G401 (cell line): ENCODE data around the gene TMEM192. TPM values are rescaled to one million over a fixed set of nuclear protein-coding genes. Genes with fewer than 3 reads are reported as not detected.
"Not testable (repeated sequence)": the region's sequence is repeated elsewhere in the genome, so short reads cannot be mapped to it uniquely, and the experiment has no call there.

ENCODE experiments used
- DNase-seq: peaks from one replicate; pipeline ENCODE4 v3.0.0-alpha.2; 2015; ENCODE audit warnings: low spot score
- in situ Hi-C: cut with HindIII; loops from 2 replicates; pipeline ENCODE4 v1.10.0; 2016; ENCODE audit warnings: low sequenced_read_pairs, mixed read lengths
- total RNA-seq: library from RNA; depleted of rRNA; stranded (reverse); fragments of >200 nt; shearing (Covaris generic); gene quantifications from 2 replicates; pipeline ENCODE4 v1.2.3, GENCODE V29; 2014; rRNA removed

Gene TMEM192
- total RNA-seq: 8.3 and 17.5 TPM in 2 replicates

- DNase-seq: peak; percentile 98
- in situ Hi-C loops: no loop called here
Observed at GRCh38 chr4:165112368-165113121, at the start of gene TMEM192. TSS of gene TMEM192 (minus strand) at chr4:165112860. CDS start at chr4:165112773, 87 bp downstream.

GRCh38 chr4:165158762-165159161 is 46.1 kb upstream of the TMEM192 start:
- in situ Hi-C loops: no loop called here
- DNase-seq: no peak

- in situ Hi-C loops: no loop called here
- DNase-seq: no peak
Observed at GRCh38 chr4:165156906-165157305, 44.2 kb upstream of the TMEM192 start.

- no peak for DNase-seq
- in situ Hi-C loops: no loop called here
Observed at GRCh38 chr4:165154482-165154881, 41.8 kb upstream of the TMEM192 start.

GRCh38 chr4:165152527-165152926 is 39.9 kb upstream of the TMEM192 start:
- in situ Hi-C loops: no loop called here
- DNase-seq: no peak

- in situ Hi-C loops: no loop called here
- DNase-seq: no peak
Observed at GRCh38 chr4:165151734-165152133, 39.1 kb upstream of the TMEM192 start.

GRCh38 chr4:165150545-165150944 is 37.9 kb upstream of the TMEM192 start:
- in situ Hi-C loops: no loop called here

GRCh38 chr4:165138843-165139242 is 26.2 kb upstream of the TMEM192 start:
- no peak for DNase-seq
- in situ Hi-C loops: loop anchor here (10.0 kb wide), 1 partner anchor 326 kb away; no protein-coding TSS in a partner anchor

More at GRCh38 chr4:165150545-165150944, 37.9 kb upstream of the TMEM192 start:
- no peak for DNase-seq

GRCh38 chr4:165137205-165137604 is 24.5 kb upstream of the TMEM192 start:
- in situ Hi-C loops: loop anchor here (10.0 kb wide), 1 partner anchor 328 kb away; no protein-coding TSS in a partner anchor
- no peak for DNase-seq

GRCh38 chr4:165136529-165136928 is 23.9 kb upstream of the TMEM192 start:
- in situ Hi-C loops: loop anchor here (10.0 kb wide), 1 partner anchor 328 kb away; no protein-coding TSS in a partner anchor
- DNase-seq: no peak

GRCh38 chr4:165133150-165133549 is 20.5 kb upstream of the TMEM192 start:
- in situ Hi-C loops: loop anchor here (10.0 kb wide), 1 partner anchor 332 kb away; no protein-coding TSS in a partner anchor
- DNase-seq: no peak

- in situ Hi-C loops: loop anchor here (10.0 kb wide), 1 partner anchor 333 kb away; no protein-coding TSS in a partner anchor
- peak; percentile 77 for DNase-seq
Observed at GRCh38 chr4:165131247-165131832, 18.7 kb upstream of the TMEM192 start.

GRCh38 chr4:165129924-165130323 is 17.3 kb upstream of the TMEM192 start:
- in situ Hi-C loops: loop anchor here (10.0 kb wide), 1 partner anchor 335 kb away; no protein-coding TSS in a partner anchor
- DNase-seq: no peak

- DNase-seq, in situ Hi-C loops: not testable (repeated sequence)
Observed at GRCh38 chr4:165125869-165126499, 13.3 kb upstream of the TMEM192 start.

- DNase-seq: no peak
Observed at GRCh38 chr4:165124488-165124887, 11.8 kb upstream of the TMEM192 start.

GRCh38 chr4:165118256-165118909 is 5.7 kb upstream of the TMEM192 start:
- no peak for DNase-seq
- in situ Hi-C loops: no loop called here

More at GRCh38 chr4:165124488-165124887, 11.8 kb upstream of the TMEM192 start:
- in situ Hi-C loops: no loop called here

GRCh38 chr4:165115301-165115700 is 2.6 kb upstream of the TMEM192 start:
- no peak for DNase-seq
- in situ Hi-C loops: no loop called here

GRCh38 chr4:165111906-165112367 is 723 bp downstream of the TMEM192 start:
- in situ Hi-C loops: no loop called here
- peak; percentile 79 for DNase-seq

- in situ Hi-C loops: no loop called here
- DNase-seq: no peak
Observed at GRCh38 chr4:165106518-165106917, 6.1 kb downstream of the TMEM192 start.
